ENCODE data around the gene MAP3K21. TPM values are rescaled to one million over a fixed set of nuclear protein-coding genes. Genes with fewer than 3 reads are reported as not detected.

Gene MAP3K21
- total RNA-seq, 2 donors from 2014 or later = 4.7 to 76.1 TPM

GRCh38 chr1:233421293-233421692, 93.8 kb downstream of the MAP3K21 start:
- no peak for DNase-seq (ENCODE audit: low spot score)
- no peak overlapping the region for H3K27ac ChIP-seq
- TF ChIP-seq POLR2AphosphoS5 (IDR thresholded peaks at IDR 0.05) = no peak
- no peak for TF ChIP-seq CTCF (IDR thresholded peaks at IDR 0.05)
- TF ChIP-seq POLR2A (IDR thresholded peaks at IDR 0.05) = no peak
- no peaks in the 10 kb centered on the region for H3K4me1 ChIP-seq (replicated peaks)
- no peaks in the 10 kb centered on the region for H3K9me3 ChIP-seq
- H3K36me3 ChIP-seq = no peaks in the 10 kb centered on the region
- no peaks in the 10 kb centered on the region for H3K27me3 ChIP-seq (replicated peaks; ENCODE audit: insufficient read depth)
- H3K4me3 ChIP-seq = no peak overlapping the region
- intact Hi-C loops (cut with DNase I) = no loop called here

GRCh38 chr1:233424779-233425178, 97.3 kb downstream of the MAP3K21 start:
- H3K9me3 ChIP-seq = no peaks in the 10 kb centered on the region
- intact Hi-C loops (cut with DNase I) = no loop called here
- TF ChIP-seq POLR2AphosphoS5 (IDR thresholded peaks at IDR 0.05) = no peak
- TF ChIP-seq CTCF (IDR thresholded peaks at IDR 0.05) = no peak
- no peak for TF ChIP-seq POLR2A (IDR thresholded peaks at IDR 0.05)
- no peaks in the 10 kb centered on the region for H3K27me3 ChIP-seq (replicated peaks; ENCODE audit: insufficient read depth)
- DNase-seq (ENCODE audit: low spot score) = no peak
- H3K27ac ChIP-seq = no peak overlapping the region
- H3K4me3 ChIP-seq = no peak overlapping the region
- no peaks in the 10 kb centered on the region for H3K4me1 ChIP-seq (replicated peaks)
- no peaks in the 10 kb centered on the region for H3K36me3 ChIP-seq
- 83% methylated on average over 2 of the region's 2 CpGs for whole genome bisulfite sequencing

GRCh38 chr1:233427907-233428306, 100.4 kb downstream of the MAP3K21 start:
- Histone ChIP-seq H3K9me3 (no peaks in the 10 kb centered on the region), H3K4me1 (replicated peaks) (no peaks in the 10 kb centered on the region), H3K36me3 (no peaks in the 10 kb centered on the region), H3K27ac (no peak overlapping the region), H3K27me3 (replicated peaks; ENCODE audit: insufficient read depth) (no peaks in the 10 kb centered on the region), H3K4me3 (no peak overlapping the region)
- intact Hi-C loops (cut with DNase I) = no loop called here
- TF ChIP-seq POLR2AphosphoS5 (IDR thresholded peaks at IDR 0.05) = no peak
- no peak for TF ChIP-seq POLR2A (IDR thresholded peaks at IDR 0.05)
- no peak for TF ChIP-seq CTCF (IDR thresholded peaks at IDR 0.05)
- DNase-seq (ENCODE audit: low spot score) = no peak
- 93% methylated on average over 1 of the region's 1 CpG for WGBS

GRCh38 chr1:233431753-233432403, 104.4 kb downstream of the MAP3K21 start:
- 93% methylated on average over 3 of the region's 3 CpGs for WGBS
- Histone ChIP-seq H3K27me3 (replicated peaks; ENCODE audit: insufficient read depth) (no peaks in the 10 kb centered on the region), H3K36me3 (no peaks in the 10 kb centered on the region), H3K27ac (no peak overlapping the region), H3K4me1 (replicated peaks) (no peaks in the 10 kb centered on the region), H3K4me3 (no peak overlapping the region), H3K9me3 (no peaks in the 10 kb centered on the region)
- intact Hi-C loops (cut with DNase I) = no loop called here
- TF ChIP-seq CTCF (IDR thresholded peaks at IDR 0.05) (no peak), POLR2A (IDR thresholded peaks at IDR 0.05) (no peak), POLR2AphosphoS5 (IDR thresholded peaks at IDR 0.05) (no peak)
- no peak for DNase-seq (ENCODE audit: low spot score)

- TF ChIP-seq CTCF (IDR thresholded peaks at IDR 0.05) = no peak
- TF ChIP-seq POLR2AphosphoS5 (IDR thresholded peaks at IDR 0.05) = no peak
- no peak for TF ChIP-seq POLR2A (IDR thresholded peaks at IDR 0.05)
- H3K27ac ChIP-seq = no peak overlapping the region
- H3K4me1 ChIP-seq (replicated peaks) = no peaks in the 10 kb centered on the region
- no peaks in the 10 kb centered on the region for H3K36me3 ChIP-seq
- DNase-seq (ENCODE audit: low spot score) = no peak
- no peaks in the 10 kb centered on the region for H3K9me3 ChIP-seq
- WGBS = 28% methylated on average over 1 of the region's 1 CpG
- intact Hi-C loops (cut with DNase I) = no loop called here
- H3K27me3 ChIP-seq (replicated peaks; ENCODE audit: insufficient read depth) = no peaks in the 10 kb centered on the region
- H3K4me3 ChIP-seq = no peak overlapping the region
Observed at GRCh38 chr1:233432916-233433315, 105.4 kb downstream of the MAP3K21 start.
